HG02943 (cell line): ENCODE data around the gene DIO3.
"Not testable (repeated sequence)": the region's sequence is repeated elsewhere in the genome, so short reads cannot be mapped to it uniquely, and the experiment has no call there.

Experiments used
- ATAC-seq: cut with Tn5 transposase; IDR thresholded peaks from one replicate; pipeline ENCODE4 v1.9.1; 2021; ENCODE audit warnings: mild to moderate bottlenecking, low read depth, moderate library complexity; ENCODE audit not compliant: unreplicated experiment

Gene DIO3

DNA sequence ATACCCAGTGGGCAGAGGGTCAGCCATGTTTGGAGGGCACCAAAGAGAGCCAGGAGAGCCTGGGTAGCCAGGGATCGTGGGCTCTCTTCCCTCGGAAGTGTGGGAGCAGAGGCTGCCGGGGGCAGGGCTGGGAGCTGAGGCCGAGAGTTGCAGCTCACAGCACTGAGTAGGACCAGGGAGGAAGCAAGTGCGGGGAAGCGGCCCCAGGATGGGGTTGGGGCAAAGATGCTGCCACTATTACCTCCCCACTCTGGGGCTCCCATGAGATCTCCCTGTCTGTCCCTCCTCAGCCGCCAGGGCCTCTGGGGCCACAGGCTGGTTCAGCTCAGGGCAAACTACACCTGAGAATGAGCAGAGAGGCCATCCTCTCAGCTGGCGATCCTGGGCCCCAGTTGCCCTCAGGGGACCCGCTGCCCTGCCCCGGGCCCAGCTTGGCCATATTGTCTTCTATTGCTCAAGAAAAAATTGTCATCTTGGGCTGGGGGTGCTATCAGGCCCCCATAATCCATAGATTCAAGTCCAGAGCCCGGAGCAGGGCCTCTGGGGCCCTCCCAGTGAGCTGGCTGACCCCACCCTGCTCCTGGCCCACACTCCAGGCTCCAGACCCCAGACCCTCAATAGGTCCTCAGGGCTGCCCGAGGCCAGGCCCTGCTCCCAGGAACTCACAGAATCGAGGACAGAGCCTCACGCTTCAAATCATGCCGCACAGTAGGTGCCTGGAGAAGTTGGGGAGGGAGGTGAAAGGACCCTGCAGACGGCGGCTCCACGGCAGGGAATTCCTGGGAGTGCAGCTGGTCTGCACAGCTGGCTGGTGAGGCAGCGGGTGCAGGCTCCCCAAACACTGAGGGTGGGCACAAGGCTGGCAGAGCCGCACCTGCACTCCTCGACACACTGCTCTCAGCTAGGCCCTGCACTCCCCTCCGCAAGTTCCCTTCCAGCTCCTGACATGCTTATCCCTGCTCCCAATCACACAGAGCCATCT is 20.5 kb upstream of the DIO3 start:
- no peak for ATAC-seq

DNA sequence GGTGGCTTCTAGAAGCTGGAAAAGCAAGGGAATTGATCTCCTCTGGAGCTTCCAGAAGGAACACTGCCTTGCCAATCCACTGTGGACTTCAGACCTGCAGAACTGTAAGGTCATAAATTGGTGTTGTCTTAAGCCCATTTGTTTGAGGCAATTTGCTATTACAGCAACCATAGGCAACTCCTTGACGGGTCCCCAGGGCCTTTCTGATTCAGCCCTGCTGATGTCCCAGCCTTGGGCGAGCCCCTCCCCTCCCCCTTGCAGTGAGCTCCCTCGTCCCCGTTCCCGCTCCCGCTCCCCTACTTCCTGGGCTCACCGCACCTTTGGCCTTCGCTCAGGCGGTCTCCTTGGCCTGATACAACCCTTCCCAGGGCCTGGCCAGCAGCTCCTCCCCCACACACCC is 18.9 kb upstream of the DIO3 start:
- ATAC-seq: no peak

DNA sequence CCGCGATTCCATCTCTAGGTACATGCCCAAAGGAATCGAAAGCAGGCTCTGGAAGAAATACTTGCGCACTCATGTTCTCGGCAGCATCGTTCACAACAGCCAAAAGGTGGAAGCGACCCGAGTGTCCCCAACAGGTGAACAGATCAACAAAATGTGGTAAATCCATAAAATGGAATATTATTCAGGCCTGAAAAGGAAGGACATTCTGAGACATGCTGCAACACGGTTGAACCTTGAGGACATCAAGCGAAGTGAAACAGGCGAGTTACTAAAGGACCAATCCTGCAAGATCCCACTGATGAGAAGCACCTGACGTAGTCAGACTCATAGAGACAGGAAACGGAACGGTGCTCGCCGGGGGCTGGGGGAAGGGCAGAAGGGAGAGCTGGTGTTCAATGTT is 17.5 kb upstream of the DIO3 start:
- no peak for ATAC-seq

DNA sequence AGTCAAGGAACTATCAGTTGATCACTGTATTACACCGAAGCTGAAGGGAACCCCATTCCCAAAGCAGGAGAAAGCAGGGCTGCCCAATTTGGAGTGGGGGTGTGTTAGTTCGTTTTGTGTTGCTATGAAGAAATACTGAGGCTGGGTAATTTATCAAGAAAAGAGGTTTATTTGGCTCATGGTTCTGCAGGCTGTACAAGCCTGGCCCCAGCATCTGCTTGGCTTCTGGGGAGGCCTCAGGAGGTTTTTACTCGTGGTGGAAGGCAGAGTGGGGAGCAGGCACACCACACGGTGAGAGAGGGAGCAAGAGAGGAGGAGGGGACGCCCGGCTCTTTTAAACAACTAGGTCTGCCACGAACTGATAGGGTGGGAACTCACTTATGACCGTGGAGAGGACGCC is 16.7 kb upstream of the DIO3 start:
- ATAC-seq: no peak

DNA sequence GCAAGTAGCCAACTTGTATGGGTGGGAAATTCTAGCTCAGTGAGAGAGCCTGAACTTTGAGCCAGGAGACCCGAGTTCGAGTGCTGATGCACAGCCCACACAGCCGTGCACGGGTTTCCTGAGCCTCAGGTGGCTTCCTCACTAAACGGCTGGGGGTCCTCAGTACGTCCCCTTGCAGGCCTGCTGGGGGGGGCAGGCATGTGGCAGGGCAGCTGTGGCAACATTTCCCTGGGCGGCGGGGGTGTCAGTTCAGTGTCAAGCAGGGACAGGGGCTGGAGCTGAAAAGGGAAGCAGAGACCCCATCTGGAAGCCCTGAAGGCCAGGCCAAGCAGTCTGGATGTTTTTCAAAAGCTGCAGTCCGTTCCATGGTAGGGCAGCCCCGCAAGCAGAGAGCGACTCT is 14.6 kb upstream of the DIO3 start:
- no peak for ATAC-seq

DNA sequence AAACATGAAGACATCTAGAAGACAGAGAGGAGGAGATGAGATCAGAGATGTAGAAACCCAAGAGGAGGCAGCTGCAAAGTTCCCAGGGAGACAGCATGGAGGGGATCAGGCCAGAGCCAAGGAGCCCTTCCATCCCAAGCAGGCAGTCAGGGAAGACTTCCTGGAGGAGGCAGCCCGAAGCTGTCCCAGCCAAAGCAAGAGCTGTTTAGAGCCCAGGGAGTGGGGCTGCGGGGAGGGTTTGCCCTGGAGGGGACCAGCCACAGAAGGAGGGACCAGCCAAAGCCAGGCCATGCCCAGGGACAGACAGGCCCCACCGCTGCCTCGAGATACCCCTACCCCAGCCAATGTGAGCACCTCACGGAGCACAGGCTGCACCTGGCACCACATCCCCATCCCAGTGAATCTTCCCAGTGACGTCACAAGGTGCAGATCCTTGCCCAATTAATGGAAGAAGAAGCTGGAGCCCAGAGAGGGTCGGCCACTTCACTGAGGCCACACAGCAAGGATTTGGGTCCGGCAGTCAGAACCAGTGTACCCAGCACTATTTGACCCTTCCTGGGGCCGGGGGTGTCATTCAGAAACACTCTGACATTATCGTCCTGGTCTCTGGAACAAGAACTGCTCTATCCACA is 14.1 kb upstream of the DIO3 start:
- no peak for ATAC-seq

DNA sequence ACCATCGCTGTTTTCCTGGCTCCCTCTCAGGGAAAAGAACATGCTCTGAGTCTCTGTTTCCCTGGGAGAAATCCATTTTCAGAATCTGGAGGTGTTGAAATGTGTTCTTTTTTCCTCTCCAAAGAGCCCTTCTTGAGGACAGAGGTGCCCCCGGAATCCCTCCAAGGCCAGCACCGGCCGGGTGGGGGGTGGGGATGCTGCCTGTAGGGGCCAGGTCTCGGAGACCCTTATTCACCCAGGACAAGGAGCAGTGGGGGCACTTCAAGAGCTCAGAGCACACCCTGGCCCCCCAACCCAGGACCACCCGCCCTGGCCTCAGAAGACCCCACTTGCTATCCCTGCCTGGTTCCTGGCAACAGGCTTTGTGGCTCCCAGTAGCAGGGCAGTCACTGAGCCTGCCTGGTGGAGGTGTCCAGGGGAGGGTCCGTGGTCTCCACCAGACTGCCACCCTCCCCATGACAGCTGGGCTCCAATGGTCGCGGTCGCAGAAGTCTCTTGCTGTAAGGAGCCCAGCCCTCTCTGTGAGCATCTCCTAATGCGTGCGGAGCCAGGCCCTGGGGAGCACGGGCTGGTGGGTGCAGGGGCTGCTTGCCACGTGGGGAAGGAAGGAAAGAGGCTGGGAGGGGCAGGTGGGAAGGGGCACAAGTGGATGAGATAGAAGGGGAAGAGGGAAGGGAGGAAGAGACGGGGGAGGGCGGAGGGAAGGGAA is 13.2 kb upstream of the DIO3 start:
- ATAC-seq: no peak

DNA sequence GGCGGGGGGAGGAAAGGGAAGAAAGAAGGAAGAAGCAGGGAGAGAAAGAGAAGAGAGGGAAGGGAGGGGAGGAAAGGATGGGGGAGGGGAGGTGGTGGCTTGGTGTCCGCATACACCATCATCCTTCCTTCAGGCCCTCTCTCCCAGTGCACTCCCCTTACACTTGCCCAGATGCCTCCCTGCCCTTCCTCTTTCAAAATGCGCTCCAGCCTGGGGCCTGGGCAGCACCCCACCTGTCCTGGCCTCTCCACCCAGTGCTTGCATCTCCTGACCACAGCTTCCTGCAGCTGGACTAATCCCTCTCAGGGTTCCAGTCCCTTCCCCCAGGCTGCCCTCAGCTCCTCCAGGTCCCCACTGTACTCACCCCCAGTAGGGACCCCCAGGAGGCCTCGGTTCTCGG is 12.6 kb upstream of the DIO3 start:
- ATAC-seq: no peak

DNA sequence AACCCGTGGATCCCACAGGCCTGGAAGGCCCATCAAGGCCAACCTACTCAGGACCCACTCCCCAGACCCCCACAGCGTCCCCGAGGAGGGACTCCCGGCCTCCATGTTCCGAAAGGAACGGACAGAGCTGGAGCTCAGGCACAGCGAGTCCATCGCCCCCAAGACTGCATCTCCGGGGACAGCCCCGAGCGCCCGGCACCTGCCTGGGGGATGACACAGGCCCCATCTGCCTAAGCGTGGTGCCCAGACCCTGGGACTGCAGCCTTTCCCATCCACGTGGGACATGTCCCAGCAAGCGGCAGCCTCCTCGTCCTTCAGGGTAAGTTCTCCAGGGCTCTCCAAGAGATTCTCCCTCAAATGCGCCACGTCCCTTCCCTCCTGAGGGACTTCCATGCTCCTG is 12.1 kb upstream of the DIO3 start:
- ATAC-seq: no peak

DNA sequence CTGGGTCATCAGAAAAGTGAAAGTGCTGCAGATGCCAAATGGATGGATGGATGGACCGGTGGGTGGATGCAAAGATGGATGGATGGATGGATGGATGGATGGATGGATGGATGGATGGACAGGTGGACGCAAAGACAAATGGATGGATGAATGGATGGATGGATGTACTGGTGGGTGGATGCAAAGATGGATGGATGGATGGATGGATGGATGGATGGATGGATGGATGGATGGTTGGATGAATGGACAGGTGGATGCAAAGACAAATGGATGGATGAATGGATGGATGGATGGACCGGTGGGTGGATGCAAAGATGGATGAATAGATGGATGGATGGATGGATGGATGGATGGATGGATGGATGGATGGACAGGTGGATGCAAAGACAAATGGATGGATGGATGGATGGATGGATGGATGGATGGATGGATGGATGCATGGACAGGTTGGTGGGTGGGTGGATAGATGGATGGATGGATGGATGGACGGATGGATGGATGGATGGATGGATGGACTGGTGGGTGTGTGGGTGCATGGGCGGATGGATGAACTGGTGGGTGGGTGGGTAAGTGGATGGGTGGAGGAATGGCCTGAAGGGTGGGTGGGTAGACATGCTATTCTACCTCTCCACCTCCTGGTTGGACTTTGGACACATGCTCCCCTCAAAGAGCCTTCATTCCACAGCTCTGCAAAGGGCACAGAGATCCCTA is 10.9 kb upstream of the DIO3 start:
- ATAC-seq: not testable (repeated sequence)

DNA sequence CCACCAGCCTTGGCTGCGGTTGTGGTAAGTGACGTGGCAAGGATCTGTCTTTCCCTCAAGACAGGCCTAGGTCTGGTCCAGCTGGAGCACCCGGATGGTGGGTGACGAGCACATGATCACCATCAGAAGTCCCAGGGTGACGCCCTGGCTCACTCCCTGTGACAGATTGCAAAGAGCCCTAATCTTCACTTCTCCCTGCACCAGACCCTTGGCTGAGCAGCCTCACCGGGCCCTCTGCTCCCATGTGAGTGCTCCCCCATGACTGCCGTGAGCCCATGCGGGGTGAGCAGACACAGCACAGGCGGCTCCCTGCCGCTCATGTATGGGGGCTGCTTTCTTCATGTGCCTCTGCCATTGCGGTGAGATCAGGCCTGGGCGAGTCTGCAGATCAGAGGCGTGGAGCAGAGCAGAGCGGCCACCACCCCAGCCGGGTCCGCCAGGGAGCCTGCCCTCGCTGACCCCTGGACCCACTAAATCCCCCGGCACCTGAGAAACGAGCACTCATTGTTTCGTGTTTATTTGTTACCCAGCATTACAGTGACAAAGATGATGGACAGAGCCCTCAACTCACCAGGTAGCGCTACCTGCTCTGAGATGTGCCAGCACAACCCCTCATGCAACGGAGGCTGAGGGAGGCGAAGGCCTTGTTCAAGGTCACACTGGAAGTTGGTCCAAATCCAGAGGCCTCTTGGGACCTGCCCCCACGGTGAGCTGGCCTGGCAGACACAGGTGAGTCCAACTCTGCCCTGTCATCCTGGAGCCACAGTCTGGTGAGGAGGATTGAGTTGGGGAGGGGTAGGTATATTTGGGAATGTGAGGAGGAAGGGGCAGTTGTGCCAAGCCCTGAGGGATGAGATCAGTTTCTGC is 9.3 kb upstream of the DIO3 start:
- no peak for ATAC-seq

DNA sequence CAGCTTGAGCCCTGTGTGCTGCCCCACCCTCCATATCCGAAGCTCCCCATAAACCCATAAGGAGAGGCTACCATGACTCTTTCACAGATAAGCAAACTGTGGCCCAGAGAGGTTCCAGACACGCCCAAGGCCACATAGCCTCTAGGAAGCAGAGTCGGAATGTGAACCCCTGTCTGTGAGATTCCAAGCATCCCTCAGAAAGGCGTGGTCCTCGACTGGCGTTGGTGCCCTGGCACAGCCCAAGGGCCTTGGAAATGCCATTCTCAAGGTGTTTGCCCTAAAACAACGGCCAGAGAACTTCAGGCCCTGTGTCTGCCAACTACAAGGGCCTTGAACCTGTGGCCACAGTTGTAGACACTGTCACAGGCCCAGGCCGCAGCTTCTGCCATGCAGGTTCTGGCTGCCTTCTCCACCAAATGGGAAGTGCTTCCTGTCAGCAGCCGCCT is 8.5 kb upstream of the DIO3 start:
- ATAC-seq: no peak

DNA sequence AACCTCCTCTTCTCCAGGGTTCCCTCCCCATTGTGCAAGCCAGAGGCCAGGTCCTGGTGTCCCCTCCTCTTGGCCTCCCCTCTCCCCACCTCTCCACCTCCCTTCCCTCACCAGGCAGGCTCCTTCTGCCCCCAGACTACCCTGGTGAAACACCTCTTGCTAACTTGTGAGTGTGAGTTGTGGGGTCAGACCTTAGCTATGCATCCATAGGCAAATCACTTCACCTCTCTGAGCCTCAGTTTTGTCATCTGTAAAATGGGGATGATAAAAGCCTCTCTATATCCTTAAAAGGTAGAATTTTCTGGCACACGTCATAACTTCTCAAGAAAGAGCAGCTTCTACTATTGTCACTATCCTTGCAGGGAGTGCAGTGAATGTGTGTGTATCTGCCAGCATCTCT is 7.9 kb upstream of the DIO3 start:
- ATAC-seq: no peak

DNA sequence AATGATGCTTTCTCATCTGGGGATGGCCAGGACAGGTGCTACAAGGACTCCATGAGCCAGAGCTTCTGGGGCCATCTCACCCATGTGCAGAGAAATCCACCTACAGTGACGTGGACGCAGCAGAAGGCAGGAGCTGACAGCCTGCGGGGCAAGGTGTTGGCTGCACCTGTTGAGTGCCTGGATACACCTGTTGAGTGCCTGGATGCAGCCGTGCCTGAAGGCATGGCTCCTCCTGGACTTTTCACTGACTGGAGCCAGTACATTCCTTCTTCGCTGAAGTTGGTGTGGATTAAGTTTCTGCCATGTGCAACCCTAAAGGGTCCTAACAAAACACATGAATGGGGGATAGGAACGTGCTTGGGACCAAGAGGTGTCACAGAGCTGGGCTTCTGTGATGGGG is 7.4 kb upstream of the DIO3 start:
- no peak for ATAC-seq

DNA sequence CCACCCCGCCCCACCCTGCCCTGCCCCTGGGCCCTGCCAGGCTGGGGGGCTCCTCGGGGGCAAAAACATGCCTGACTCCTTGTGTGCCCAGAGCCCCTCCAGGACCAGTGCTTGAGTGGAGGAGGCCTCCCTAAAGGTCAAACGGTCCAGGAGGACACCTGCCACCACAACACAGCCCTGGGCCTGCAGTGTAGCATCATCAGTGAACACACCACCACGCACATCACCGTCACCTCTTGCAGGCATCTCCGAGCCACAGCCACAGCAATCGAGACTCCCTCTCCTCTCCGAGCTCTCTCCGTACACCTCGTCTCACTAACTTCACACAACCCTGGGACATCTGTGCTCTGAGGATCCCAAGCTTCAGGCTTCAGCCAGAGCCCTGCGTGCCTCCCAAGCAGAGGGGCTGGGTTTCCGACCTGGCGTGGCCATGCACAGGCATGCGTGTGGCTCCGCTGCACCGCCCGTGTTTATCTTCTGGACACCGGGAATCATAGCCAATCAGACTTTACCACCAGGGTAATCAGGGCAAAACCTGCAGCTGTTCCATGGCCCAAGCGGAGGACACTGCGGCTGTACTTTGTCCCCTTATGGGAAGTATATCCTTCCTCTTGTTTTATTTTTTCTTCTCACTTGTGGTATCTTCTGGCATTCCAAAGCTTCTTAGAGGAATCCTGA is 6.2 kb upstream of the DIO3 start:
- no peak for ATAC-seq

DNA sequence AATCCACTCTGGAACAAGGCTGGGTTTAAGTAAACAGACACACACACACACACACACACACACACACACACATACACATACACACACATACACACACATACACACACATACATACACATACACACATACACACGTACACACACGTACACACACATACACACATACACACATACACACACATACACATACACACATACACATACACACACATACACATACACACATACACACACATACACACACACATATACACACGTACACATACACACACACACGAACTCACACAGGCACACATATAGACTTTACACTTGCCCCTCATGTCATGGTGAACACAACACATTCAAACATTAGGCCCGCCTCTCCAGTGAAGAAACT is 5.6 kb upstream of the DIO3 start:
- ATAC-seq: not testable (repeated sequence)

DNA sequence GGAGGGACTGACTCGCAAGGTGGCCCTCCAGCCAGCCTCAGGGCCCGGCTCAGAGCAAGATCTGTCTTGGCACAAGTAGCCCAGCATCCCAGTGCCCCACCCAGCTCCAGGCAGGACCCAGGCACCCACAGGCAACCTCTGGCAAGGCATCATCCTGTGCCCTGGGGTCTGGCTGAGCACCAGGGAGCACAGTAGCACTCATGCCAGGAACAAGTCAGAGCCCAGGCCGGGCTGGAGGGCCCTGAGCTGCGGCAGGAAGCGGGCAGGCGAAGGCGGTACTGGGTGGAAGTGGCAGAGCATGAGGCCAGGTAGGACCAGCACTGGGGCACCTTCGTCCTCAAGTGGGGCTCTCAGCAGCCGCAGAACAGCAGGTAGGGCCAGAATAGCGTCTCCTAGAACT is 5.2 kb upstream of the DIO3 start:
- no peak for ATAC-seq

DNA sequence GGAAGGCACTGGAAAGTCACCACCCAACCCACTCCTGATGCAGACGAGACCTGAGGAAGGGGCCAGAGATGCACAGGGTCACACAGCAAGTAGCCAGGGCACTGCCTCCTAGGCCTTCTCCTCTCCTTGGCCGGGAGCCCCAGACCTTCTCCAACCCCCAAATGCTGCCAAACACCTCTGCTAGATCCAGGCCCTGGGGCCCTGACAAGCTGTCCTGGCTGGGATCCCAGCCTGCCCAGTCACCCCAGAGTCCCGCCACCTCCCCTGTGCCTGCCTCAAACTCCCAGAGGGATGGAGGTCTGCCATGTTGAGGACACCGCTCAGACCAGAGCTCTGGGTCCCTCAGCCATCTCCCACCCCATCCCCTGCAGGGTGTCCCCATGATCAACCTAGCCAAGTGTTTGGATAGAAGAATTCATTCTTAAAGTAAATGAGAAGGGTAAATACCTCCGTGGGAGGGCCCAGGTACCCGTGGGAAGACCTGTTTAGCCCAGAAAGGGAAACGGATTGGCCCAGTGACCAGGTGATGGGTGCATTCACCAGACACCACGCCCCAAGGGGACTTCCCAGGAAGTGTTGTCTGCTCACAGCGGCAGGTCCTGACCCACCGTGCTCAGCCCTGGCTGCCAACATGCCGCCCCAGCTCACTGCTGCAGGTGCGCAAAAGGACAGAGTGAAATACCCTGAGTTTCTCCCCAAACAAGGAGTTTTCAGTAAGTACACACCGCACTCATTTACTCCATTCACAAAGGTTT is 4.6 kb upstream of the DIO3 start:
- no peak for ATAC-seq

DNA sequence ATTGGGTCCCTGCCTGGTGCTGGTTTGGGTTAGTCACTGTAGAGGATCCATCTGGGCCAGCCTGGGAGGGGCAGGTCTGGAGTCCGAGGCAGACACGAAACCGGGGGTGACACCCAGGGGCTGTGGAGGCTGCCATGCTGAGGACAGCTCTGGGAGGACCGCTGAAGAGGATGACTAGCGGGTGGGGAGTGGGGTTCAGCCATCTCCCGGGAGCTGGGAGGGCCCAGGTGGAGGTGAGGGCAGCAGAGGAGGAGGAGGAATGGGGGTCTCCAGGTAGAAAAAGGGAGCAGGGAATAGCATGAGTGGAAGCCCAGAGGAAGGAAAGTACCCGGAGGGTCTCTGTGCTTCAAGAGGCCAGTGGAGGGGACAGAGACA is 4.0 kb upstream of the DIO3 start:
- no peak for ATAC-seq
